Body of pancreas (tissue), 4 donors: ENCODE results near the gene MYL7.

ENCODE experiments used
- CTCF ChIP-seq, 7 experiments: fragments of 450-650 bp in 4 of 7; fragments of 200-600 bp in 3 of 7; sonication (generic) in 3 of 7; IDR thresholded peaks; one replicate each; pipeline ENCODE4 v1.5.1; 2016 to 2019; ENCODE audit warnings: antibody characterized with exemption in 7 of 7
- POLR2A ChIP-seq, 3 donors: fragments of 450-650 bp; IDR thresholded peaks; one replicate each; pipeline ENCODE4 v1.6.1; 2016; ENCODE audit warnings: antibody characterized with exemption in 3 of 3, mild to moderate bottlenecking in 2 of 3

- TF ChIP-seq CTCF (IDR thresholded peaks at IDR 0.05) (no peak), POLR2A (IDR thresholded peaks at IDR 0.05) (no peak)
Observed at GRCh38 chr7:44113764-44114354, 27.3 kb downstream of the MYL7 start.
